Activated naive CD8-positive, alpha-beta T cell treated with anti-CD3 and anti-CD28 coated beads, Interleukin-2, amount 10 ng/mL, durations not matched to agents 7 days and 5 days (primary cell): ENCODE data around the gene SRC. TPM values are rescaled to one million over a fixed set of nuclear protein-coding genes. Genes with fewer than 3 reads are reported as not detected.

Experiments
- ATAC-seq: fragments of 150-1000 bp; cut with Tn5 transposase; one replicate; pipeline ENCODE4 v1.10.0; 2021; ENCODE audit warnings: low read depth, moderate library complexity
- POLR2A ChIA-PET: fragments of 350-600 bp; sonication (Branson Sonifier 250); formaldehyde crosslinking; loops from one replicate; lab custom pipeline; 2021; ENCODE audit warnings: antibody characterized with exemption; lab: Charles Lee
- DNase-seq: peaks from one replicate; pipeline ENCODE4 v3.0.0; 2021
- H3K27ac Mint-ChIP-seq: one replicate; pipeline ENCODE4 v1.8.0; 2022; ENCODE audit warnings: mild to moderate bottlenecking, mixed read lengths
- H3K27me3 Mint-ChIP-seq: one replicate; pipeline ENCODE4 v1.8.0; 2022; ENCODE audit warnings: mild to moderate bottlenecking, moderate library complexity, mixed read lengths
- H3K36me3 Mint-ChIP-seq: one replicate; pipeline ENCODE4 v1.8.0; 2021; ENCODE audit warnings: mild to moderate bottlenecking, mixed read lengths
- H3K4me1 Mint-ChIP-seq: one replicate; pipeline ENCODE4 v1.8.0; 2021; ENCODE audit warnings: mixed read lengths
- H3K4me3 Mint-ChIP-seq: one replicate; pipeline ENCODE4 v1.8.0; 2022; ENCODE audit warnings: mild to moderate bottlenecking, moderate library complexity, mixed read lengths
- H3K9me3 Mint-ChIP-seq: one replicate; pipeline ENCODE4 v1.8.0; 2021; ENCODE audit warnings: mixed read lengths
- total RNA-seq, 2 experiments: library from RNA; stranded (reverse); gene quantifications; one replicate each; pipeline ENCODE4 v1.2.3, GENCODE V29; 2021

The SRC gene
- total RNA-seq, 2 experiments from 2014 or later, result 4.5 to 5.6 TPM

DNA sequence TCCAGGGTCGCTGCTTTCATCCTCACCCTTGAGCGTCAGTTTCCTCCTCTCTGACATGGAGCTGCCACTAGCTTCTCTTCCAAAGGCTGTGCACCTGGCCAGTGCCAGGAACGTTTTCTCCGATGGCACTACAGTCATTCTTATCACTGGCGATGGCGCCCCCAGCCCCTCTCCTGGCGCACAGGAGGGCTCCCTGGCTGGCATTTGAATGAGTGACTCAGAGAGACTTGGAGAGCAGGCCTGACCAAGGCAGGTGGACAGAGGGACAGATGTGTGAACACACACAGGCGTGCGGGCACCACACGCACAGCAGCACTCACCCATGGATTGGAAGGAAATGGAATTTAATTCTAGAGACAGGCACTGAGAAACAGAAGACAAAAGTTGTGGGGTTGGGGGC, 77.6 kb downstream of the SRC start:
- POLR2A ChIA-PET, result no interaction called here
- peaks cover 18% of the 10 kb centered on the region for H3K27me3 Mint-ChIP-seq
- no peaks in the 10 kb centered on the region for H3K9me3 Mint-ChIP-seq
- DNase-seq (no peak), ATAC-seq (no peak)
- no peaks in the 10 kb centered on the region for H3K4me1 Mint-ChIP-seq
- no peak overlapping the region for H3K27ac Mint-ChIP-seq
- H3K4me3 Mint-ChIP-seq, result no peak overlapping the region
- H3K36me3 Mint-ChIP-seq, result no peaks in the 10 kb centered on the region

DNA sequence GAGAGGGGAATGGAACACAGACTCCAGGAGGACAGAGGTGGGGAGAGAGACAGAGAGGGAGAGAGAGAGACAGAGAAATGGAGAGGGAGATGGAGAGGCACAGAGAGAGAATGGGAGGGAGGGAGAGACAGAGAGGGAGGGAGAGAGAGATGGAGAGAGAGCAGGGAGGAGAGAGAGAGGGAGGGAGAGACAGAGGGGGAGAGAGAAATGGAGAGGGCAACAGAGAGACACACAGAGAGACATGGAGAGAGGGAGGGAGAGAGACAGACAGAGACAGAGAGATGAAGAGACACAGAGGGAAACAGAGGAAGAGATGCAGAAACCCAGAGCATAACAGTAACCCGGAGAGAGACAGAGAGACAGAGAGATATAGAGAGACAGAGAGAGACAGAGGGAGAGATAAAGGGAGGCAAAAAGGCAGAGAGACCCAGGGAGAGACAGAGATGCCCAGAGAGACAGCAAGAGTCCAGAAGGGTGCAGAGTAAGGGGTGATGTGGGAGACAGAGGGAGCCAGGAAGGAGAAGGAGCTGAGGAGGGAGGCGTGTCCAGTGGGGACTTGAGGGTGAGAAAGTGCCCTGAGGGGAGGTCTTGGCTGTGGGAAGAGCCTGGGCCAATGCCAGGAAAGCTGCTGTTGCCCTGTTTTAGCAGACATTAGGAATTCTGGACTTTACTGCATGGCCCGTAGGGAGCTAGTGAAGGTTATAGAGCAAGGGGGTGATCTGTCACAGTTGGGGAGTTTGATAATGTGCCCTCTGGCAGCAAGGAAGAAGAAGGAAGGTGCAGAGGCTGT, 78.3 kb downstream of the SRC start:
- H3K4me1 Mint-ChIP-seq, result no peaks in the 10 kb centered on the region
- no peak overlapping the region for H3K4me3 Mint-ChIP-seq
- H3K27ac Mint-ChIP-seq, result no peak overlapping the region
- DNase-seq (no peak), ATAC-seq (no peak)
- H3K27me3 Mint-ChIP-seq, result peaks cover 18% of the 10 kb centered on the region
- POLR2A ChIA-PET, result no interaction called here
- no peaks in the 10 kb centered on the region for H3K36me3 Mint-ChIP-seq
- H3K9me3 Mint-ChIP-seq, result no peaks in the 10 kb centered on the region

DNA sequence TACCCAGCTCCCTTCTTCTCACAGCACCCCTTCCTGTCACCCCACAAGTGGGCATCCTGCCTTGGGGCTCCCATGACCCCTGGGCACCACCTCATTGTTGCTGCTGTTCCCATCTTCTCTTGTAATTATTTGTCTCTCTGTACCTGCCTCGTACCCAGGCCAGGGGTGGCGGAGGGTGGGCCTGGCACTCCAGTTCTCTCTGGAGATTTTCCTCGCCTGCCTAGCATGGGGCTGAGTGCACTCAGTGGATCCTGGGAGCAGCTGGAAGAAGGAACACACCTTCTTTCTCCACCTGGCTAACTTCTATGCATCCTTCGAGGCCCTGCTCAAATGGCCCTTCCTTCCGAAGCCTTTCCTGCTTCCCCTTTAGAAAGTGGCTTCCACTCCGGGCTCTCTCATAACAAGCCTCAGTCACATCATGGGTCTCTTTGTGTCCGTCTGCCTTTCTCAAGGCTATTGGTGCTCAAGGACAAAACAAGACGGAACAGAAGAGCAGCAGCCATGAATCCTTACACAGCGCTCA, 79.2 kb downstream of the SRC start:
- no peak overlapping the region for H3K4me3 Mint-ChIP-seq
- POLR2A ChIA-PET, result interaction anchor here (0.5 kb wide), 1 partner anchor 135 kb away, joined by 3 read pairs; no protein-coding TSS in a partner anchor
- H3K36me3 Mint-ChIP-seq, result no peaks in the 10 kb centered on the region
- H3K27ac Mint-ChIP-seq, result no peak overlapping the region
- H3K9me3 Mint-ChIP-seq, result no peaks in the 10 kb centered on the region
- no peak for ATAC-seq
- DNase-seq, result no peak
- H3K27me3 Mint-ChIP-seq, result peaks cover 18% of the 10 kb centered on the region
- no peaks in the 10 kb centered on the region for H3K4me1 Mint-ChIP-seq

DNA sequence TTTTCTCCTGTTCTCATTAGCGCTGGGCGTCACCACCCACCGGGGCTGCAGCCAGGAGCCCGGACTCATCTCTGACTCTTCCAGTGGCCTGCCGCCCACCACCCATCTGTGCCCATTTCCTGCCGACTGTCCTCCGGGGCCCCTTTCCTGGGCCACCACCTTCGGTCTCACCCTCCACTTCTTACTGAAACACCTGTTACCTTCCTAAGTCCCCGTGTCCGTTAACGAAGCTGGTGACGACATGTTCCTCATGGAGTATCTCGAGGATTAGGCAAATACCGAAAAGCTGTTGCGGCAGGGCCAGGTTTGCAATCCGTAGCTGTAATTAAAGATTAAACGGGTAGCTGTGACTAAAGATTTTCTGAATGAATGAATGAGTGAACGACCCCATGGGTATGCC, 80.2 kb downstream of the SRC start:
- H3K27ac Mint-ChIP-seq, result no peak overlapping the region
- ATAC-seq (no peak), DNase-seq (no peak)
- H3K4me1 Mint-ChIP-seq, result no peaks in the 10 kb centered on the region
- POLR2A ChIA-PET, result no interaction called here
- no peaks in the 10 kb centered on the region for H3K36me3 Mint-ChIP-seq
- no peaks in the 10 kb centered on the region for H3K9me3 Mint-ChIP-seq
- no peak overlapping the region for H3K4me3 Mint-ChIP-seq
- H3K27me3 Mint-ChIP-seq, result peaks cover 18% of the 10 kb centered on the region

DNA sequence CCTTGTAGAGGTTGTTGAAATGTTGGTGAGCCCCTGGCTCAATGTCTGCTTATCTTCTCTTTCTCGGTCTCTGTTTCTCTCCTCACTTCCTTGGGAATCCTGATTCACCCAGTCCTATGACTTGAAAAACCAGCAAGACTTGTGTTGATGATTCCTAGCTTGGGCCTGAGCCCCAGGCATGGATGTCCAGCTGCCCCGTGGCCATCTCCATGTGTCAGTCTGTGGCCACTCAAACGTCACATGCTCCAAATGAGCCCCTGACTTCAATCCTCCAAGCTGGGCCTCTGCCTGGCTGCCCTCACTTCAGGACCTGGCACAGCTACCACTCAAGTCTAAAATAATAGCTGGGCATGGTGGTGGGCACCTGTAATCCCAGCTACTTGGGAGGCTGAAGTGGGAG, 81.0 kb downstream of the SRC start:
- no peaks in the 10 kb centered on the region for H3K9me3 Mint-ChIP-seq
- no peaks in the 10 kb centered on the region for H3K4me1 Mint-ChIP-seq
- DNase-seq (no peak), ATAC-seq (no peak)
- POLR2A ChIA-PET, result no interaction called here
- no peak overlapping the region for H3K4me3 Mint-ChIP-seq
- peaks cover 14% of the 10 kb centered on the region for H3K27me3 Mint-ChIP-seq
- no peaks in the 10 kb centered on the region for H3K36me3 Mint-ChIP-seq
- no peak overlapping the region for H3K27ac Mint-ChIP-seq

DNA sequence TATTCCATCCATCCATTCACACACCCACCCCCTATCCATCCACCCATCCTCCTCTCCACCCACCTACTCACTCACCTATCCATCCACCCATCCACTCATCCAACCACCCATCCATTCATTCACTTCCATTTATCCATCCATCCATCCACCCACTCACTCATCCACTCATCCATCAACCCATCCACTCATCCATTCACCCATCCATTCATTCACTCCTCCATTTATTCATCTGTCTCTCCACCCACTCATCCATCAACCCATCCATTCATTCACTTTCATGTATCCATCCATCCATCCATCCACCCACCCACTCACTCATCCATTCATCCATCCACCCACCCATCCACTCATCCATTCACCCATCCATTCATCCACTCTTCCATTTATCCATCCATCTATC, 84.1 kb downstream of the SRC start:
- H3K27ac Mint-ChIP-seq, result no peak overlapping the region
- no peak for DNase-seq
- no peaks in the 10 kb centered on the region for H3K9me3 Mint-ChIP-seq
- no peak for ATAC-seq
- H3K4me1 Mint-ChIP-seq, result no peaks in the 10 kb centered on the region
- POLR2A ChIA-PET, result no interaction called here
- no peaks in the 10 kb centered on the region for H3K36me3 Mint-ChIP-seq
- no peaks in the 10 kb centered on the region for H3K27me3 Mint-ChIP-seq
- H3K4me3 Mint-ChIP-seq, result no peak overlapping the region

- no peaks in the 10 kb centered on the region for H3K36me3 Mint-ChIP-seq
- no peak for DNase-seq
- no peak overlapping the region for H3K27ac Mint-ChIP-seq
- H3K4me1 Mint-ChIP-seq, result no peaks in the 10 kb centered on the region
- H3K9me3 Mint-ChIP-seq, result no peaks in the 10 kb centered on the region
- no peak for ATAC-seq
- H3K27me3 Mint-ChIP-seq, result no peaks in the 10 kb centered on the region
- no peak overlapping the region for H3K4me3 Mint-ChIP-seq
- POLR2A ChIA-PET, result no interaction called here
Observed at GRCh38 chr20:37430778-37431460, 85.0 kb downstream of the SRC start.

DNA sequence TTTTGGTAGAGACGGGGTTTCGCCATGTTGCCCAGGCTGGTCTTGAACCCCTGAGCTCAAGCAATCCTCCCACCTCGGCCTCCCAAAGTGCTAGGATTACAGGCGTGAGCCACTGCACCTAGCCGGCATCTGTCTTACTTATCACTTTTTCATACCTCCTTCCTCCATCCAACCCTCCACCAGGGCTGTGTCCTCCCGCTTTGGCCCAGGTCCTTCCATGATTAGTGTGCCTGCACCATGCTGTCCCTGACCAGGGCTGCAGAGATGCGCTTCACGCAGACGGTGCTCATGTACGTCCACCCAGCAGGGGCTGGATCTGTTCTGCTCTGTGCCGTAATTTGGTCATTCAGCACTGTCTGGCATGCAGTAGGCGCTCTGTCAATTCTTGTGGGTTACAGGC, 85.8 kb downstream of the SRC start:
- Mint-ChIP-seq H3K27me3 (no peaks in the 10 kb centered on the region), H3K4me1 (no peaks in the 10 kb centered on the region), H3K9me3 (no peaks in the 10 kb centered on the region), H3K36me3 (no peaks in the 10 kb centered on the region), H3K4me3 (no peak overlapping the region), H3K27ac (no peak overlapping the region)
- DNase-seq (no peak), ATAC-seq (no peak)
- POLR2A ChIA-PET, result no interaction called here

GRCh38 chr20:37432606-37433005, 86.7 kb downstream of the SRC start:
- no peak for ATAC-seq

GRCh38 chr20:37435607-37436006, 89.7 kb downstream of the SRC start:
- H3K36me3 Mint-ChIP-seq, result no peaks in the 10 kb centered on the region
- no peak for ATAC-seq
- no peaks in the 10 kb centered on the region for H3K27me3 Mint-ChIP-seq
- no peak overlapping the region for H3K27ac Mint-ChIP-seq
- no peaks in the 10 kb centered on the region for H3K4me1 Mint-ChIP-seq
- no peak for DNase-seq
- no peaks in the 10 kb centered on the region for H3K9me3 Mint-ChIP-seq
- H3K4me3 Mint-ChIP-seq, result no peak overlapping the region
- POLR2A ChIA-PET, result no interaction called here

More at GRCh38 chr20:37432606-37433005, 86.7 kb downstream of the SRC start:
- H3K4me1 Mint-ChIP-seq, result no peaks in the 10 kb centered on the region
- no peaks in the 10 kb centered on the region for H3K27me3 Mint-ChIP-seq
- no peaks in the 10 kb centered on the region for H3K36me3 Mint-ChIP-seq
- POLR2A ChIA-PET, result no interaction called here
- no peak overlapping the region for H3K4me3 Mint-ChIP-seq
- H3K9me3 Mint-ChIP-seq, result no peaks in the 10 kb centered on the region
- no peak overlapping the region for H3K27ac Mint-ChIP-seq
- DNase-seq, result no peak

DNA sequence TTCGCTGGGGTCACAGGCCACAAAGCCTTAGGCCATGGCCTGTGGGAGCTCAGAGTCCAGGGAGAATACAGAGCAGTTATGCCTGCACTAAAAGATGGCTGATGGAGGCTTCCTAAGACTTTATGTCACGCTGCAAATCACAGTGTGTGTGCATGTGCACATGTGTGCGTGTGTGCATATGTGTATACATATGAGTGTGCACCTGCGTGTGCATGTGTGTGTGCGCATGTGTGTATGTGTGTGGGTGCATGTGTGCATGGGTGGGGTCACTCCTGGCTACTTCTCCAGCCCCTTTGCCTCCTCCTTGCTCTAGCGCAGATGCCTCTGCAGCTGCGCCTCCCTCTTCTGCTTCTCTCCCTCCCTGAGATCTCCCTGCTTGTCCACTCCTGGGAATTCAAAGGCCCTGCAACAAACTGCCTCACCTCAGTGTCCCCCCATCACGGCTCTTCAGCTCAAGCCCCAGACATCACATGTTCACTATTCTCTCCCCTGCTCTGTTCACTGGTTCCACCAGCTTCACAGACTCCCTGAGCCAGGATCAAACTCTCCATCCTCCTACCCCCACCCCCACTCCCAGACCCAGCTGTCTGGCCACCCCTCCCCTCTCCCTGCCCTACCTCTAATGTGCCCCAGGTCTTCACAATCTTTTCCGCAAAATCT, 90.7 kb downstream of the SRC start:
- no peak overlapping the region for H3K27ac Mint-ChIP-seq
- DNase-seq (no peak), ATAC-seq (no peak)

DNA sequence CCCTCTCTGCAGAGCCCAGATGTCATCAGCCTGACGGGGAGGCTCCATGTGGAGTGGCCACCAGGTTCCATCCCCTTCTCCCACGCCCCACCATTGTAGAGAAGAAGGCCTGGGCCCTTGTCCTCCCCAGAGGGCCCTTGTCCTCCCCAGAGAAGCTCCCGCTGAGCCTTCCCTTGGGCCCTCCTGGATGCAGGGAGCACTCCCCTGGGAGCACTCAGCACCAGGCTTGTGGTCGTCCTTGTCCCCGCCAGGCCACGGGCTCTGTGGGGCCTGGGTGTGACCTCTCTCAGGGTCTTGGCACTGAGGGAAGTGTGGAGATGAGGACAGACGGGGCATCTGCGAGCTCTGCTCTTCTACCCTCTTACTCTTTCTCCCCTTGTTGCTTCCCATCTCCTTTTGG, 91.7 kb downstream of the SRC start:
- Mint-ChIP-seq H3K27me3 (no peaks in the 10 kb centered on the region), H3K36me3 (no peaks in the 10 kb centered on the region), H3K4me1 (no peaks in the 10 kb centered on the region), H3K4me3 (no peak overlapping the region), H3K9me3 (no peaks in the 10 kb centered on the region), H3K27ac (no peak overlapping the region)
- ATAC-seq (no peak), DNase-seq (no peak)
- POLR2A ChIA-PET, result no interaction called here

More for the DNA sequence above, 90.7 kb downstream of the SRC start:
- Mint-ChIP-seq H3K9me3 (no peaks in the 10 kb centered on the region), H3K4me3 (no peak overlapping the region), H3K36me3 (no peaks in the 10 kb centered on the region), H3K27me3 (no peaks in the 10 kb centered on the region), H3K4me1 (no peaks in the 10 kb centered on the region)
- POLR2A ChIA-PET, result no interaction called here

- Mint-ChIP-seq H3K27ac (no peak overlapping the region), H3K4me1 (no peaks in the 10 kb centered on the region), H3K27me3 (no peaks in the 10 kb centered on the region), H3K9me3 (no peaks in the 10 kb centered on the region), H3K36me3 (no peaks in the 10 kb centered on the region), H3K4me3 (no peak overlapping the region)
- DNase-seq (no peak), ATAC-seq (no peak)
- POLR2A ChIA-PET, result no interaction called here
Observed at GRCh38 chr20:37438464-37439222, 92.7 kb downstream of the SRC start.
